Right atrium auricular region (tissue), 2 donors: ENCODE measurements around the gene ITGA6. TPM values are rescaled to one million over a fixed set of nuclear protein-coding genes. Genes with fewer than 3 reads are reported as not detected.
"Not testable (repeated sequence)": the region's sequence is repeated elsewhere in the genome, so short reads cannot be mapped to it uniquely, and the experiment has no call there.

Experiments used
- DNase-seq: peaks from one replicate; pipeline ENCODE4 v3.0.0-alpha.2; 2019; ENCODE audit warnings: low spot score
- H3K27ac ChIP-seq, 2 donors: fragments of 200-600 bp; sonication (generic); 1 replicate in 1 of 2; 2 replicates in 1 of 2; pipeline ENCODE4 v1.5.1; 2016 to 2019
- H3K27me3 ChIP-seq, 2 donors: fragments of 200-600 bp; sonication (generic); one replicate each; pipeline versions ENCODE4 v1.5.1 to v1.6.0; 2017 to 2019
- H3K36me3 ChIP-seq: fragments of 200-600 bp; sonication (generic); one replicate; pipeline ENCODE4 v1.5.1; 2016
- H3K4me1 ChIP-seq, 2 donors: fragments of 200-600 bp; sonication (generic); one replicate each; pipeline versions ENCODE4 v1.5.1 to v1.6.0; 2017 to 2019
- H3K4me3 ChIP-seq, 2 donors: fragments of 200-600 bp; sonication (generic); 1 replicate in 1 of 2; 2 replicates in 1 of 2; pipeline ENCODE4 v1.5.1; 2017 to 2019; ENCODE audit warnings: mild to moderate bottlenecking in 1 of 2, moderate library complexity in 1 of 2
- H3K9me3 ChIP-seq, 2 donors: fragments of 200-600 bp; sonication (generic); one replicate each; pipeline ENCODE4 v1.5.1; 2019
- total RNA-seq, 2 donors: library from RNA; depleted of rRNA; stranded (reverse); fragments of >200 nt; gene quantifications; one replicate each; pipeline ENCODE4 v1.1.0, GENCODE V29; 2016
- TF ChIP-seq, protein P1 (sequence below), 2 donors: fragments of 200-600 bp; sonication (generic); IDR thresholded peaks; one replicate each; pipeline ENCODE4 v1.5.1; 2019; ENCODE audit warnings: antibody characterized with exemption in 2 of 2

Gene ITGA6
- total RNA-seq, 2 donors from 2014 or later = 31.2 to 54.3 TPM

DNA sequence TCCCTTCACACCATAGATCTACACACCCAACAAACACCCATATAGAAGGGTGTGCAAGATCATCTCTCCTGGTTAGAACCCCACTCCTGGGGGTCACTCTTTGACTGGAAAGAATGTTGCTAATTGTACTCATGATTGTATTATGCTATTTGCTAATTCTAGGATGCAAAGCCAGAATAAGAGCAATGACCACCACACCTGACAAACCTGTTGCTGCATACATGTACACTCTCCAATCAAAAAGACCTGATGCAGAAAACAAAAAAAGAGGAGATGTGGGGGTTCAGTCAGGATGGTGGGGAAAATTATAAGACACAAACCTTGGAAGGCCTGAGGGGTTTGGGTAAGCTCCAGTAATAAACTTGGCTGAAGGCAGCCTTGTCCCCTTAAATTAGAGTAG is 91.6 kb downstream of the ITGA6 start:
- Histone ChIP-seq H3K27ac (no peak overlapping the region), H3K9me3 (no peaks in the 10 kb centered on the region), H3K36me3 (no peaks in the 10 kb centered on the region), H3K27me3 (no peaks in the 10 kb centered on the region), H3K4me1 (no peaks in the 10 kb centered on the region), H3K4me3 (no peak overlapping the region)
- DNase-seq = no peak
- TF ChIP-seq, protein P1, sequence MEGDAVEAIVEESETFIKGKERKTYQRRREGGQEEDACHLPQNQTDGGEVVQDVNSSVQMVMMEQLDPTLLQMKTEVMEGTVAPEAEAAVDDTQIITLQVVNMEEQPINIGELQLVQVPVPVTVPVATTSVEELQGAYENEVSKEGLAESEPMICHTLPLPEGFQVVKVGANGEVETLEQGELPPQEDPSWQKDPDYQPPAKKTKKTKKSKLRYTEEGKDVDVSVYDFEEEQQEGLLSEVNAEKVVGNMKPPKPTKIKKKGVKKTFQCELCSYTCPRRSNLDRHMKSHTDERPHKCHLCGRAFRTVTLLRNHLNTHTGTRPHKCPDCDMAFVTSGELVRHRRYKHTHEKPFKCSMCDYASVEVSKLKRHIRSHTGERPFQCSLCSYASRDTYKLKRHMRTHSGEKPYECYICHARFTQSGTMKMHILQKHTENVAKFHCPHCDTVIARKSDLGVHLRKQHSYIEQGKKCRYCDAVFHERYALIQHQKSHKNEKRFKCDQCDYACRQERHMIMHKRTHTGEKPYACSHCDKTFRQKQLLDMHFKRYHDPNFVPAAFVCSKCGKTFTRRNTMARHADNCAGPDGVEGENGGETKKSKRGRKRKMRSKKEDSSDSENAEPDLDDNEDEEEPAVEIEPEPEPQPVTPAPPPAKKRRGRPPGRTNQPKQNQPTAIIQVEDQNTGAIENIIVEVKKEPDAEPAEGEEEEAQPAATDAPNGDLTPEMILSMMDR (IDR thresholded peaks at IDR 0.05) = no peak

DNA sequence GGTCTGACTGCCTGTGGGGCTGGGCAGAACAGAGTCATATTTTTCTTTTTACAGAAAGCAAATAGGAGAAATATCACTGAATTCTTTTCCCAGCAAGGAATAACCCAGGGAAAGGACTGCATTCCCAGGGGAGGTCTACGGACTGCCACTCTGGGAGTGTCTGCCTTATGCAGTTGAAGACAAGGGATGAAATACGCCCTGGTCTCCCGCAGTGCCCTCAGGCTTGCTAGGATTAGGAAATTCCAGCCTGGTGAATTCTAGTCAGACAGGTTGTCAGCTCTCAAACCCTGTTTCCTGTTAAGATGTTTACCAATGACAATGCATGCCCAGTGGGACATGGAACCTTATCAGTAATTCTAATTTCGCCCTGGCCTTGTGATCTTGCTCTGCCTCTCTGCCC is 98.2 kb downstream of the ITGA6 start:
- Histone ChIP-seq H3K36me3 (no peaks in the 10 kb centered on the region), H3K4me3 (no peak overlapping the region), H3K9me3 (peaks cover 0 to 13% of the 10 kb centered on the region in 2 donors), H3K27ac (no peak overlapping the region), H3K27me3 (no peaks in the 10 kb centered on the region), H3K4me1 (no peaks in the 10 kb centered on the region)
- TF ChIP-seq, protein P1 (IDR thresholded peaks at IDR 0.05) = no peak
- no peak for DNase-seq

DNA sequence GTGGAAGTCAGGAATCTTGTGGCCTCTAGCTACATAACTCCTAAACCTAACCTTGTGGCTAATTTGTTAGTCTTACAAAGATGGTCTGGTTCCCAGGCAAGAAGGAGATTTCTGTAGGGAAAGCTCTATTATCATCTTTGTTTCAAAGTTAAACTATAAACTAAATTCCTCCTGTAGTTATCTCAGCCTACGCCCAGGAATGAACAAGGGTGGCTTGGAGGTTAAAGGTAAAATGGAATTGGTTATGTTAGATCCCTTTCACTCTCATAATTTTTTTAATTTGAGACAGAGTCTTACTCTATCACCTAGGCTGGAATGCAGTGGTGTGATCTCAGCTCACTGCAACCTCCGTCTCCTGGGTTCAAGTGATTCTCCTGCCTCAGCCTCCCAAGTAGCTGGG is 103.9 kb downstream of the ITGA6 start:
- DNase-seq = no peak
- Histone ChIP-seq H3K4me1 (no peaks in the 10 kb centered on the region), H3K4me3 (no peak overlapping the region), H3K27me3 (no peaks in the 10 kb centered on the region), H3K36me3 (no peaks in the 10 kb centered on the region), H3K9me3 (peaks cover 0 to 3% of the 10 kb centered on the region in 2 donors), H3K27ac (no peak overlapping the region)
- TF ChIP-seq, protein P1 (IDR thresholded peaks at IDR 0.05) = no peak

DNA sequence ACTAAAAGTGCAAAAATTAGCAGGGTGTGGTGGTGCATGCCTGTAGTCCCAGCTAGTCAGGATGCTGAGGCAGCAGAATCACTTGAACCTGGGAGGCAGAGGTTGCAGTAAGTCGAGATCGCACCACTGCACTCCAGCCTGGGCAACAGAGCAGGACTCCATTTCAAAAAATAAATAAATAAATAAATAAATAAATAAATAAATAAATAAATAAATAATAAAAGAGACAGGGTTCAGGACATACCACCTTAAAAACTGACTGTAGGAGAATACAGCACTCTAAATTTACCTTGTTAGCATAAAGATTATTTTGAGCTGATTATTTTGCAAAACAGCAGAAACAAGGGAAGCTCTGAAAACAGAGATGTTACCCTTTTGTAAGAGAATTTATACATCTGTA is 105.1 kb downstream of the ITGA6 start:
- H3K9me3 ChIP-seq, H3K27ac ChIP-seq, DNase-seq, H3K4me3 ChIP-seq, H3K36me3 ChIP-seq, H3K4me1 ChIP-seq, H3K27me3 ChIP-seq: not testable (repeated sequence)

DNA sequence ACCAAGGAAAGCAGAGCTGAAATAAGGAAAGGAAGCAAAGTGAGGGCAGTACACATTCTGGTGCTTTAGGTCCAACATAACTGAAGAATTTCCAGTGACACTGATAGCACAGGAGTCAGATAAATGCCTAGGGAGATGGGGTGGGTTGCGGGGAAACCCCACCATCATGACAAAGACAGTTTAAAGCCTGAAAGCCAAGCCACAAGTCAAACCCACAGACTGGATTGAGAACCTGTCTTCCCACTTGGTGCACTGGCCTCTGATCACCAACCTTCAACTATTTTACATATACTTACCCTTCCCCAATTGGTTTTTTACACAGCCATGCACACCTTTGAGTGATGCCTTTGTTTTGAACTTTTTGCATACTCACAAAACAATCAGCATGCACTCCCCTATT is 106.3 kb downstream of the ITGA6 start:
- DNase-seq = no peak
- no peaks in the 10 kb centered on the region for H3K36me3 ChIP-seq
- no peak overlapping the region for H3K27ac ChIP-seq
- TF ChIP-seq, protein P1 (IDR thresholded peaks at IDR 0.05) = no peak
- H3K4me1 ChIP-seq = no peaks in the 10 kb centered on the region
- no peaks in the 10 kb centered on the region for H3K9me3 ChIP-seq
- H3K27me3 ChIP-seq = no peaks in the 10 kb centered on the region
- no peak overlapping the region for H3K4me3 ChIP-seq

DNA sequence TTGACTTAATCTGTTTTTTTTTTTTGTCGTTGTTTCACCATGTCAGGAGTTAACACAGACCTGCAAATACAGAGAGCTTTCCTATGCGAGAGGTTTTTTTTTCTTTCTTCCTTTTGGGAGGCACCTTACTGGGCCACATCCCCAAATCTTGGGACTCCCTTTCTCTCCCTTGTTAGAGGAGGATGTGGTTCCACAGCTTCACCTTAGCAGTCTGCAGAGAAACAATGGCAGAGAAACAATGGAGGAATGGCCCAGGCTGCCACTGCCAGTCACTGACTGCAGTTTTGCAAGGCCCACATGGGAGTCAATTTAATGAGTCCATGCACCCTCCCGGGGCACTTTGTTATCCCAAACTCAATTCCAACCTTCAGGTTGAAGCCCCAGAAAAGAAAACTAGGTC is 107.7 kb downstream of the ITGA6 start:
- Histone ChIP-seq H3K27ac (no peak overlapping the region), H3K9me3 (no peaks in the 10 kb centered on the region), H3K4me3 (no peak overlapping the region), H3K36me3 (no peaks in the 10 kb centered on the region), H3K27me3 (no peaks in the 10 kb centered on the region), H3K4me1 (no peaks in the 10 kb centered on the region)
- no peak for DNase-seq
- TF ChIP-seq, protein P1 (IDR thresholded peaks at IDR 0.05) = no peak

DNA sequence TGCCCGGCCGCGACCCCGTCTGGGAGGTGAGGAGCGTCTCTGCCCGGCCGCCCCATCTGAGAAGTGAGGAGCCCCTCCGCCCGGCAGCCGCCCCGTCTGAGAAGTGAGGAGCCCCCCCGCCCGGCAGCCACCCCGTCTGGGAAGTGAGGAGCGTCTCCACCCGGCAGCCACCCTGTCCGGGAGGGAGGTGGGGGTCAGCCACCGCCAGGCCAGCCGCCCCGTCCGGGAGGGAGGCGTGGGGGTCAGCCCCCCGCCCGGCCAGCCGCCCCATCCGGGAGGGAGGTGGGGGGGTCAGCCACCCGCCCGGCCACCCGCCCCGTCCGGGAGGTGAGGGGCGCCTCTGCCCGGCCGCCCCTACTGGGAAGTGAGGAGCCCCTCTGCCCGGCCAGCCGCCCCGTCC is 110.5 kb downstream of the ITGA6 start:
- not testable (repeated sequence) for H3K27ac ChIP-seq, H3K27me3 ChIP-seq, H3K4me3 ChIP-seq, H3K9me3 ChIP-seq, H3K36me3 ChIP-seq, H3K4me1 ChIP-seq, DNase-seq
